HG03432 (cell line): ENCODE data around the gene NUAK2.

Experiments
- ATAC-seq: cut with Tn5 transposase; IDR thresholded peaks from one replicate; pipeline ENCODE4 v1.9.1; 2021; ENCODE audit warnings: mild to moderate bottlenecking, moderate library complexity; ENCODE audit not compliant: unreplicated experiment

Gene NUAK2

GRCh38 chr1:205259324-205259832 is 62.2 kb downstream of the NUAK2 start:
- no peak for ATAC-seq

GRCh38 chr1:205258719-205259118 is 62.8 kb downstream of the NUAK2 start:
- no peak for ATAC-seq

- no peak for ATAC-seq
These were observed 63.3 kb downstream of the NUAK2 start for GRCh38 chr1:205258261-205258691.

- ATAC-seq = no peak
These were observed 63.8 kb downstream of the NUAK2 start for GRCh38 chr1:205257735-205258134.

GRCh38 chr1:205256951-205257625 is 64.5 kb downstream of the NUAK2 start:
- no peak for ATAC-seq

- peak; percentile 64 for ATAC-seq
These were observed 65.4 kb downstream of the NUAK2 start for GRCh38 chr1:205255941-205256780.
